GM19463 (cell line): ENCODE results near the gene SCT.

Source experiments
- ATAC-seq: cut with Tn5 transposase; IDR thresholded peaks from one replicate; pipeline ENCODE4 v1.9.1; 2021; ENCODE audit warnings: mild to moderate bottlenecking, moderate library complexity; ENCODE audit not compliant: unreplicated experiment

The SCT gene

GRCh38 chr11:623349-623869 is 3.6 kb downstream of the SCT start:
- no peak for ATAC-seq

DNA sequence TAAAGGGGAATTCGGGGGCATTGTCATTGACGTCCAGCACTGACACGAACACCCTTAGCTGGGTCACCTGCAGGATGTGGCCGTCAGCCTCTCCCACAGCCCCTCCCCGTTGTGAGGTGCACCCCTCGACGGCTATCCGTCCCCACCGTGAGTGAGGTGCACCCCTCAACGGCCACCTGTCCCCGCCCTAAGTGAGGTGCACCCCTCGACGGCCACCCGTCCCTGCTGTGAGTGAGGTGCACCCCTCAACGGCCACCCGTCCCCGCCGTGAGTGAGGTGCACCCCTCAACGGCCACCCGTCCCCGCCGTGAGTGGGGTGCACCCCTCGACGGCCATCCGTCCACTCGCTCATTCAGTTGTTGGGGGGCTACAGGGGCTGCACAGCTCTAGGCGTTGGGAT is 5.1 kb downstream of the SCT start:
- ATAC-seq: no peak

GRCh38 chr11:620935-621814 is 5.8 kb downstream of the SCT start:
- no peak for ATAC-seq

DNA sequence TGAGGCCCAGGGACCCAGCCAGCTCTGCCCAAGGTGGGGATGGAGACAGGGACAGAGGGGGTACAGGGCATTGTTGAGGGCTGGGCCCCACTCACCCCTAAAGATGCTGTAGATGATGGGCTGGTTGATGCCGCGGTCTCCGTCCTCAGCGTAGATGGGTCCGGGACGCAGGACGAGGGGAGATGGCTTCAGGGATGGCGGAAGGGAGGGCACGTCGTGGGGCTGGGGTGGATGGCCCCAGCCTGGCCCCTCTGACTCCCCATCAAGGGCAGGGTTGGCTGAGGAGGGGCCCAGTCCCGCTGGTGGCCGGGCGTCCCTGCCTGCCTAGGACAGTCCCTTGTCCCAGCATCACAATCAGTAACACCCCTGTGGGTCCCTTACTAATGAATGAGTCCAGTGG is 6.8 kb downstream of the SCT start:
- ATAC-seq: no peak

- no peak for ATAC-seq
These were observed 7.3 kb downstream of the SCT start for GRCh38 chr11:619628-620050.

GRCh38 chr11:618856-619627 is 7.9 kb downstream of the SCT start:
- no peak for ATAC-seq

GRCh38 chr11:617912-618682 is 8.9 kb downstream of the SCT start:
- no peak for ATAC-seq

- no peak for ATAC-seq
These were observed 9.6 kb downstream of the SCT start for GRCh38 chr11:617199-617911.

DNA sequence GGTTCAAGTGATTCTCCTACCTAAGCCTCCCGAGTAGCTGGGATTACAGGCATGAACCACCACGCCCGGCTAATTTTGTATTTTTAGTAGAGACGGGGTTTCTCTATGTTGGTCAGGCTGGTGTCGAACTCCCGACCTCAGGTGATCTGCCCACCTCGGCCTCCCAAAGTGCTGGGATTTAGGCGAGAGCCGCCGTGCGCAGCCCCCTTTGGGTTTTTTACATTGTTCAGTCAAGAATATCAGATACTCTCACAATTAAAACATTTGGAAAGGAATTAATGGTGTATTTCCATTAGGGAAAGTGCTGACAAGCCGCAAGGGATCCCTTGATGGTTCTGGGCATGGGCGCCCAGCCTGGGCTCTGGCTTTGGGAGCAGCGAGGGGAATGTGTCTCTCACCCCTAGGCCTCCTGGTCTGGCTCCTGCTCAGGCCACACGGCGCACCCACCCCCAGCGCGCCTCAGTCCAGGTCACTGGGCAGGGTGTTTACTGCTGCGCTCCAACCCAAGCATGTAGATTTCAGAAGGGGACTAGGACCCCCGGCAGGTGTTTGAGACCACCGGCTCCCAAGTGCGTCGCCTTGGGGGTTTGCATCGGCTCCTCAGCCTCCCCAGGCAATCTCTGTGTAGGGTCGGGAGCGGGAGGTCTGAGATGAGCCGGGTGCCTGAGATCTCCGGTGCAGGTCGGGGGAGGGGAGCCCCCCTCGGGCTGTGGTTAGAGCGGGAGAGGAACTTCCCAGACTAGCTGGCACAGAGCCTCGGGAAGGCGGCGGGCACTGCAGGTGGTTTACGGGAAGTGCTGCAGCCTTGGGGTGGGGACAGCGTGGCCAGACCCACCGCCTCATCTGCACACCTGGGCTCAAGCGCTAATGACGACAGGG is 10.4 kb downstream of the SCT start:
- no peak for ATAC-seq

DNA sequence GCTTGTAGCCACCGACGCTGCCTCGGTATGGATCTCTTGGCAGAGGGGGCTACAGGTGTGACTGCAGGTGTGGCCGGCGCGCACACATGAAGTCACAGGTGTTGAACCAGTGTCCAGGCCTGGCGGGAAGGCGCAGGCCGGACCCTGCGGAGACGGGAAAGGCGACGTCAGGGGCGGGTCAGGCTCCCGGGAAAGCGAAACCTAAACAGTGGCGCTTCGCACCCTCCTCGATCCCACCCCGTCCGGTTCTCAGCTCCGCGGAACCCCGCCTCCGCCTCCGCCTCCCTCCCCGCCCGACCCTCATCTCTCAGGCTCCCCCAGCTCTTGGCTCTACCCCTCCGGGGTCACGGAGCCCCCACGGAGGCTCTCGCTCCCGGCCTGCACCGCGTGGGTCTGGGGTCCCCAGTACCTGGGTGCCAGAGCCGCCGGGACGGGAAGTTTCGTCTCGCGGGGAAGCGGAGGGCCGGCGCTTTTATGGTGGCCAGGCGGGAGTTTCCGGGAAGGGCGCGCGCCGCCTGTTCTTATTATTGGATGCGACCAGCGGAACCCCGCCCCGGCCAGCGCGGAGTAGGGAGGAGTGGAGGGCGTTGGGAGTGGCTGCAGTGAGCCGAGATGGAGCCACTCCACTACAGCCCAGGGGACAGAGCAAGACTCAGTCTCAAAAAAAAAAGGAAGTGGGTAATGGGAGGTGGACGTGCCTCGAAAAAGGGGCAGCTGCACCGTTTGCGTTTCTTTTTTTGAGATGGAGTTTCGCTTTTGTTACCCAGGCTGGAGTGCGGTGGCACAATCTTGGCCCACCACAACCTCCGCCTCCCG is 11.3 kb downstream of the SCT start, which contains the start of gene IRF7:
Gene IRF7, minus strand, starts transcription at position 447 of the 816 bp plus-strand sequence. CDS start 586 bp downstream, outside the sequence.
- peak; percentile 84 for ATAC-seq

- no peak for ATAC-seq
These were observed 12.1 kb downstream of the SCT start for GRCh38 chr11:614623-615503.

DNA sequence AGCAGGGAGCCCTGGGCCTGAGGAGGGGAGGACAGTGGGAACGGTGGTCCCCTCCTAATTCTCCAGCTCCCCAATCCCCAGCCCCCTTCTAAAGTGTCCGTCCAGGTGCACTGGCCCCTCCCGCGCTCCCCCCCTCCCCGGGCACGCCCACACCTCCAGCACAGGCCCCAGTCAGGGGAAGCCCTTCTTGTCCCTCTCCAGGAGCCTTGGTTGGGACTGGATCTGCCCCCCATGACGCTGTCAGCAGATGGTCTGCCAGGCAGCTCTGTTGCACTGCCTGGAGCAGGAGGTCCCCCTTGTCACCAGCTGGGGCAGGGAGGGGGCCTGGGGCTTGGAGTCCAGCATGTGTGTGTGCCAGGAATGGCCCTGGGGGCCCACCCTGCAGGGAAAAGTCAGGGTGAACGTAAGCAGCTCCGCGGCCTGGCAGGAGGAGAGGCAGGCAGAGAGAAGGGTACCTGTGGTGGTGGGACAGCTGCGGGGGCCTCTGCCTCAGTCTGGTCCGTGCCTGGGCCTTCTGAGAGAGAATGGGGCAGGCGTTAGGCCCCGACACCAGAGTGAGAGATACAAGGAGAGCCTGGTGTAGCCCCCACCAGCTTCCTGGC is 12.9 kb downstream of the SCT start:
- ATAC-seq: no peak

DNA sequence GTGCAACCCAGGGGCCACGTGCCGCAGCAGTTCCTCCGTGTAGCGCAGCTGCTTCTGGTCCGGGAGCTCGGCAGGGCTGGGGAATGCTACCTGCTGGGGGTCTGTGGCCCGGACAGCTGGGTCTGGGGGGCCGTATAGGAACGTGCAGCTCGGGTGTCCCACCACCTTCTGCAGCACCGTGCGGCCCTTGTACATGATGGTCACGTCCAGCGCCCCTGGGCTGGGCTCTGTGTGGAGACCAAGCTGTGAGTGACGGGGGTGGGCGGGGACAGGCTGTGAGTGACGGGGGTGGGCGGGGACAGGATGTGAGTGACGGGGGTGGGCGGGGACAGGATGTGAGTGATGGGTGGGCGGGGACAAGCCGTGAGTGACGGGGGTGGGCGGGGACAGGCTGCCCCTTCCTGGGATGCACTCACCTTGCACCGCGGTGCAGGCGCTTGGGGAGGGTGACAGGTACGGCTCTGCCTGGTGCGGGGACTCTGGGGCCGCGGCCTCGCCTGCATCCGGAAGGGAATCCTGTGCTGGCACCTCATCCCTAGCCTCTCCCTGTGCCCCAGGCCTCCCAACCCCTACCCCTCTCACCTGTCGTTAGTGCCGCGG is 13.5 kb downstream of the SCT start:
- no peak for ATAC-seq

DNA sequence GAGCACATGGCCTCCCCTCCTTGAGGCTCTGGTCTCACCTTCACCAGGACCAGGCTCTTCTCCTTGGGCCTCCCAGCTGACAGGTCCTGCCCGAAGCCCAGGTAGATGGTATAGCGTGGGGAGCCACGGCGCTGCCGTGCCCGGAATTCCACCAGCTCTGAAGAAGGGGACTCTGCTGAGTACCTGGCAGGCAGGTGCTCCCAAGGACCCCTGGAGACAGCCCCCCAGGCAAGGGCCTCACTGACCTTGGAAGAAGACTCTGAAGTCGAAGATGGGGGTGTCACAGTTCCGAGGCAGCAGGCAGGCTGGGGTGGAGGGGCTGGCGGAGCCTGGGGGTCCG is 14.1 kb downstream of the SCT start:
- no peak for ATAC-seq

GRCh38 chr11:612201-612960 is 14.6 kb downstream of the SCT start:
- ATAC-seq: no peak
